CD4-positive, alpha-beta T cell treated with Interleukin-17A for 4 hours (primary cell): Measurements from ENCODE around the gene ELL.

ENCODE experiments used
- DNase-seq: peaks from one replicate; pipeline ENCODE4 v3.0.0-alpha.2; 2020; ENCODE audit warnings: mixed read lengths

The ELL gene

GRCh38 chr19:18442941-18443340 is 78.9 kb downstream of the ELL start:
- no peak for DNase-seq

GRCh38 chr19:18441804-18442788 is 79.8 kb downstream of the ELL start:
- no peak for DNase-seq

- no peak for DNase-seq
These were observed 80.7 kb downstream of the ELL start for GRCh38 chr19:18440936-18441803.

DNA sequence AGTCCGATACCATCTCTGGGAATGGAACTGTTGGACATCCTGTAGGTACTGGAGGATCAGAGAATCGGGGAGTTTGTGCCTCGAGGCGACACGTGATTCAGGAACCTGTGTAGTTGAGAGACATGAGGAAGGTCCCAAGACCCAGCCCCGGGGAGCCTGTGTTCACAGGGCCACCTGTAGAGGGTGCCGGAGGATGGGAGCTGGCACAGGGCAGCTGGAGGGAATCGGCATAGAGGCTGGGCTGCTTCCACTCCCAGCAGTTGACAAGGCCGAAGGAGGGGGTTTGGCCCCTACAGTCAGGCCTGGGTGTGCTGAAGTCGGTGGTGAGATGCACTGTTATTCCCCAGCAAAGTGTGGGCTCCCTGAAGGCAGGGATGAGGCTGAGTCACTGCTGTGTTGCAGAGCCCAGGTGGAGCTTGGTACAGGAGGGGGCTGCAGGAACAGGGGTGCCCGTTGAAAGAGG is 81.4 kb downstream of the ELL start:
- DNase-seq = peak; percentile 52

DNA sequence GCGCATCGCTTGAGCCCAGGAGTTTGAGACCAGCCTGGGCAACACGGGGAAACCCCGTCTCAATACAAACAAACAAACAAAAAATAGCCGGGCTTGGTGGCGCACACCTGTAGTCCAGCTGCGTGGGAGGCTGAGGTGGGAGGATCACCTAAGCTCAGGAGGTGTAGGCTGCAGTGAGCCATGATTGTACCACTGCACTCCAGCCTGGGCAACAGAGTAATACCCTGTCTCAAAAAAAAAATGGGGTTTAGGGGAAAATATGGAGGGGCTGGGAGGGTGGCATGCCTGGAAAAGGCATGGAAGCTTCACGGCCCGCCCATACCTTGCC is 82.0 kb downstream of the ELL start:
- DNase-seq = no peak

DNA sequence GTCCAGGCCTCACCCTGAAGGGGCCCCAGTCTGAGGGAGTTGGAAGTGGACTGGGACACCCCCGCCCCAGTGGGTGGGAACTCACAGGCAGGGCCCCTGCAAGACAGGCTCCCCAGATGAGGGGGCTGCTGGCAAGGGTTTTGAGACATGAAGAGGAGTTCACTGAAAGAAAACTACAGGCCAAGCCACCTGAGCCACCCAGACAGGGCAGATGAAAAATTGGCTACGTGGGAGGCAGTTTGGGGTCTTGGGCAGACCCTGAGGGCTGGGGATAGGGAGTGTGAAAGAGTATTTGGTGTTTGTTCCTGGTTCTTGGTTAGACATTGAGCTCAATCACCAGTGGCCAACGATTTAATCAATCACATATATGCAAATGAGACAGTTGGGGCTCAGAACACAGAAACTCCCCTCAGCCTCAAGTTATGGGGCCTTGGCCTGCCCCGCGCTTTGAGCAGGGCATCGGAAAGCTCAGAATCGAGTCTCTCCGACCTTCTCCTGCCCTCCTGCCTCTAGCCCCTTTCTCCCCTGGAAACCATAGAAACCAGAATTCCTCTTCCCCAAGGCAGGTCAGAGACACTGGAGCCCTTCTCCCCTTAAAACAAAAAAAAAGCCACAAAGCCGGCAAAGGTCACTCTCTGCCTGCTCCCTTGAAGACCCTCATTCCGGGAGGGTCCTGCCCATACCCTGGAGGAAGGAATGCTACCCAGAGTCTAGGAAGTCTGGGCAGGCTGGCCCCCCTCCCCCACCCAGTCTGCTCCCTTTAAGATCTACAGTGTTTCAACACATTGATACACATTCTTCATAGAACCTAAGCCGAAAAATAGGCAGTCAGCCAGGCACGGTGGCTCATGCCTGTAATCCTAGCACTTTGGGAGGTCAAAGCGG is 82.6 kb downstream of the ELL start:
- DNase-seq = no peak

GRCh38 chr19:18438331-18439024 is 83.4 kb downstream of the ELL start:
- DNase-seq = no peak

- peak; percentile 77 for DNase-seq
These were observed 84.2 kb downstream of the ELL start, which contains the start of gene ISYNA1 for GRCh38 chr19:18437491-18438330. Gene ISYNA1 (minus strand): TSS chr19:18438133. CDS start chr19:18437979, 154 bp downstream.

GRCh38 chr19:18436671-18437490 is 85.0 kb downstream of the ELL start:
- peak; percentile 89 for DNase-seq

DNA sequence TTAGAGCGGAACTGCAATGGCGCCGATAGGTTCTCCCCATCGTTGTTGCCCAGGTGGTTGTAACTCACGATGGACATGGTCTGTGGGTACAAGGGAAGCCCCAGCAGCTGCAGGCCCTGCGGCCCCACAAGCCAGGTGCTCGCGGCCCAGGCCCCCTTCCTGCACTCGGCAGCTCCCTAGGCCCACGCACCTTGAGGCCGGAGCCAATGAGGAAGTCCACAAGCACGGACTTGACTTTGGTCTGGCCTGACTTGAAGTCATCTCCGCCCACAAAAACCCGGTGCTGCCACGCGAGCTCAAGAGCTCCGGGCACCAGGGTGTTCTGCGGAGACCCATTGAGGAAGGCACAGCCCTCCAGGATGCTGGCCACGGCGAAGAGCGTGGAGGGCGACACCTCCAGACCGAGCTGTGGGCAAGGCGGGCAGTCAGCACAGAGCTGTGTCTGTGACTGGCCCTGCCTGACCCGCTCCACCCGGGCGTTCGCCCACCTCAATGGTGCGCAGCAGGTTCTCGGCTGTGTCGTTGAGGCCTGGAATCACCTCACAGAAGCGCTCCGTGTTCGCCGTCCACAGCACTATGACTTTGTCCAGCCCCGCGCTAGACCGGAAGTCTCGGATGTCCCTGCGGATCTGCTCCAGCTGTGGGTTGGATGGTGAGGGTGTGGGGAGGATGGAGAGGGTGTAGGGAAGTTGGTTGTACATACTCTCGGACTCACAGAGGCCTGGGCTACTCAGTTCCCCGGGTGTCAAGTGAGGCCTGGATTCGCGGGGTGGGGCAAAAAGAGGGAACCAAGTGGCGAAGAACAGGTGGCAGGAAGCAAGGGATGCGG is 85.8 kb downstream of the ELL start:
- no peak for DNase-seq

GRCh38 chr19:18435178-18435841 is 86.6 kb downstream of the ELL start:
- DNase-seq = no peak

DNA sequence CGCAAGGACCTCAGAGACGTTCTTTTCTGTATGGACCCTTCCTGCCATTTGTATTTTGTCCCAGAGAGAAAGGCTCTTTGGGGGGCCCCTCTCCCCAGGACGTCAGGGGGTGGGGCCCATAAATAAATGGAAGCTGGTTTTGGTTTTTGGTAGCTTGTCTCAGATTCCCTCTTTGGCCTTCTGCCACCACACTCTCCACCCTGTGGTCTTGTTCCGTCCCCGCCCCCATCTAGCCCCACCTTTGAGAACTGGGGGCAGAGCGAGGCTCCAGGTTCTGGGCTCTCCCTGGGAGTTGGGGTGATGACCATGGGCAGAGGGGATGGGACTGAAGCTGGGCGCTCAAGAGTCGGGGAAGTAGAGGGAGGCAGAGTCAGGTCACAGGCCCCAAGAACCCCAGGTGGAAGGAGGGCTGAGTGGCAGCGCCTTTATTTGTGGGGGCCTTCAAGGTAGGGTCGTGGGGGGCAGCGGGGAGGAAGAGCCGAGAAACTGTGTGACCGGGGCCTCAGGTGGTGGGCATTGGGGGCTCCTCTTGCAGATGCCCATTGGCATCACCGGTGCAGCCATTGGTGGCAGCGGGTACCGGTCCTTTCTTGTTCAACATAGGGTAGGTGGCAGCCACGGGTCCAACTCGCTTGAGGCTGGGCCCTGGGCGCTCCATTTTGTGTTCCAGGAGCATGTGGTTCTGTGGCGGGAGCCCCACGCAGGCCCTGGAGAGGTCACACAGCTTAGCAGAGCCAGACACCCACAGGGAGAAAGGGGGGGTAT is 87.3 kb downstream of the ELL start:
- DNase-seq = no peak

DNA sequence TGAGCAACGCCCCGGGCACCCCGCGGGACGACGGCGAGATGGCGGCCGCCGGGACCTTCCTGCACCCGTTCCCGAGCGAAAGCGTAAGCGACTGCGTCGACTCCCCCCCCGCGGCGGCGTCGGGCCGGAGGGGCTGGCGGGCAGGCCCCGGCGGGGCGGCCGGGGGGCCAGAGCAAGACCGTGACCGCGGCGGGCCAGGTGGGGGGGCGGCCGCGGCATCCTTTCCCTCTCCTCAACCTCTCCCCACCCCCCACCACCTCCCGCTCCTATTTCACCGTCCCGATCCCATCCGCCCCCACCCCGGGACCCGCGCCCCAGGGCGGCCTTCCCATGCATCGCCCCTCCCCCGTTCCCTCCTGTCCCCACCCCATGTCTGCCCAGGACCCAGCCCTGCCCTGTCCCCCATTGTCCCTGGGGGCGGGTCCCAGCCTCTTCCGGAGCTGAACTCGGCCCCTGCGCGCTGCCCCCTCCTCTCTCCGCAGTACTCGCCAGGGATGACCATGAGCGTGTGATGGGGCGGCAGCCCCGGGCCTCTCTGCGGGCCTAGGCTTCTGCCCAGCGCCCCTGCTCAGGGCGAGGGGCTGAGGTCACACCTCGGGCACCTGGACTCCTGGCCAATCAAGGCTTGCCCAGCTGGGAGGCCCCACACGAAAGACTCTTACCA is 88.0 kb downstream of the ELL start:
- DNase-seq = no peak

DNA sequence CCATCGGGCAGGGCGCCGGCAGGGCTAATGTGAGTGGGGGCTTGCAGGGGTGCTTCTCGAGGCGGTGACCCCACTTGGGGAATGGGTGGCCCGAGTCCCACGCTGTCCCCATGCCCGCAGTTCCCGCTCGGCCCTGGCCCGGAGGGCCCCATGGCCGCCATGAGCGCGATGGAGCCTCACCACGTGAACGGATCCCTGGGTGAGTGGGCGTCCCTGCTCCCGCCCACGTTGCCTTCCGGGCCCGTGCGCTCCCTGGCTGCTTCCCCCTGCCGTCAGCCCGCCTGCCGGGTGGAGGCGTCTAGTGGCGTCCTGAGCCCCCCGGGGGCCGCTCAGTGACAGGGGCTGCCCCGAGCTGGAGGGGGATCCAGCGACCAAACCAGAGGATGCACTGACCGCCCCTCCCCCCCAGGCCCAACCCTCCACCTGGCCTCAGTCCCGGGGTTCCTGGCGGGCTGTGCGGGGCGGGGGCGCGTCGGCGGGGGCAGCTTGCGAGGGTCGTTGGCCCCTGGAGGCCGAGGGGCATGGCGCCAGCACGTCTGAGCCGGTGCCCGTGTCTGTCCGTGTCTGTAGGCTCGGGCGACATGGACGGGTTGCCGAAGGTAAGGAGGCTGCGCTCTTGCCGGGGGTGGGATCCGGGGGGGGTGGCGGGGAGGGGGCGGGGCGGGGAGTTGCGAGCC is 88.7 kb downstream of the ELL start:
- peak; percentile 63 for DNase-seq

GRCh38 chr19:18432275-18433014 is 89.4 kb downstream of the ELL start:
- no peak for DNase-seq
